NCI-H128 (cell line): ENCODE measurements around the gene ADGRG1.
A peak's percentile ranks its signal among the peaks of the same experiment; 100 is the strongest.

Experiments
- DNase-seq: peaks from one replicate; lab custom pipeline; 2025; ENCODE audit not compliant: unreplicated experiment; lab: John Stamatoyannopoulos, UW

The ADGRG1 gene

GRCh38 chr16:57635266-57636097 is 7.1 kb downstream of the ADGRG1 start:
- no peak for DNase-seq

- DNase-seq: no peak
These were observed 7.8 kb downstream of the ADGRG1 start for GRCh38 chr16:57636184-57636583.

GRCh38 chr16:57637020-57637419 is 8.6 kb downstream of the ADGRG1 start:
- no peak for DNase-seq

- DNase-seq: no peak
These were observed 9.0 kb downstream of the ADGRG1 start for GRCh38 chr16:57637424-57637823.

GRCh38 chr16:57637965-57638364 is 9.5 kb downstream of the ADGRG1 start:
- no peak for DNase-seq

- no peak for DNase-seq
These were observed 10.0 kb downstream of the ADGRG1 start for GRCh38 chr16:57638381-57638780.

GRCh38 chr16:57639172-57639887 is 10.9 kb downstream of the ADGRG1 start:
- DNase-seq: peak; percentile 63

- DNase-seq: no peak
These were observed 11.8 kb downstream of the ADGRG1 start for GRCh38 chr16:57640185-57640584.

- no peak for DNase-seq
These were observed 12.2 kb downstream of the ADGRG1 start for GRCh38 chr16:57640612-57641011.

GRCh38 chr16:57642160-57643135 is 14.0 kb downstream of the ADGRG1 start:
- no peak for DNase-seq

GRCh38 chr16:57643147-57643874 is 14.9 kb downstream of the ADGRG1 start:
- DNase-seq: no peak

- DNase-seq: no peak
These were observed 15.5 kb downstream of the ADGRG1 start for GRCh38 chr16:57643910-57644309.

GRCh38 chr16:57644383-57645014 is 16.1 kb downstream of the ADGRG1 start:
- no peak for DNase-seq

- DNase-seq: no peak
These were observed 16.7 kb downstream of the ADGRG1 start for GRCh38 chr16:57645169-57645568.

- no peak for DNase-seq
These were observed 17.4 kb downstream of the ADGRG1 start for GRCh38 chr16:57645691-57646387.

- DNase-seq: no peak
These were observed 18.1 kb downstream of the ADGRG1 start for GRCh38 chr16:57646388-57647039.

- no peak for DNase-seq
These were observed 18.9 kb downstream of the ADGRG1 start for GRCh38 chr16:57647136-57647875.

- DNase-seq: no peak
These were observed 19.7 kb downstream of the ADGRG1 start for GRCh38 chr16:57648125-57648524.
